Nucleus accumbens (tissue), 56 donors: ENCODE data around the gene DOCK1.
"Not testable (repeated sequence)": the region's sequence is repeated elsewhere in the genome, so short reads cannot be mapped to it uniquely, and the experiment has no call there.

ENCODE experiments used
- DNase-seq, 56 donors: peaks; one replicate each; lab custom pipeline; 2025; lab: John Stamatoyannopoulos, UW

DOCK1 gene

GRCh38 chr10:126904818-126905701 is at the start of gene DOCK1:
DOCK1 (plus strand) TSS chr10:126905428; CDS start chr10:126905518, 90 bp downstream.
- DNase-seq, result peak in 32 of 56 donors; percentile 12 to 72 (median 36)

GRCh38 chr10:126857178-126857806 is 47.9 kb upstream of the DOCK1 start:
- DNase-seq, result no peak

- DNase-seq, result no peak
Measured at GRCh38 chr10:126867567-126868365, 37.5 kb upstream of the DOCK1 start.

GRCh38 chr10:126868371-126868770 is 36.9 kb upstream of the DOCK1 start:
- no peak for DNase-seq

GRCh38 chr10:126872135-126872534 is 33.1 kb upstream of the DOCK1 start:
- DNase-seq, result no peak

- no peak for DNase-seq
Measured at GRCh38 chr10:126872768-126873167, 32.5 kb upstream of the DOCK1 start.

- DNase-seq, result no peak
Measured at GRCh38 chr10:126876456-126876855, 28.8 kb upstream of the DOCK1 start.

GRCh38 chr10:126877390-126877789 is 27.8 kb upstream of the DOCK1 start:
- no peak for DNase-seq

GRCh38 chr10:126878594-126878993 is 26.6 kb upstream of the DOCK1 start:
- DNase-seq, result no peak

GRCh38 chr10:126880926-126881325 is 24.3 kb upstream of the DOCK1 start:
- no peak for DNase-seq

GRCh38 chr10:126882055-126882454 is 23.2 kb upstream of the DOCK1 start:
- DNase-seq, result not testable (repeated sequence)

- DNase-seq, result not testable (repeated sequence)
Measured at GRCh38 chr10:126888436-126888835, 16.8 kb upstream of the DOCK1 start.

GRCh38 chr10:126889421-126889820 is 15.8 kb upstream of the DOCK1 start:
- DNase-seq, result no peak

GRCh38 chr10:126890797-126891196 is 14.4 kb upstream of the DOCK1 start:
- DNase-seq, result not testable (repeated sequence)

GRCh38 chr10:126892226-126893175 is 12.7 kb upstream of the DOCK1 start:
- DNase-seq, result no peak

GRCh38 chr10:126893206-126893605 is 12.0 kb upstream of the DOCK1 start:
- no peak for DNase-seq

GRCh38 chr10:126893841-126894240 is 11.4 kb upstream of the DOCK1 start:
- DNase-seq, result no peak

- no peak for DNase-seq
Measured at GRCh38 chr10:126895214-126895781, 9.9 kb upstream of the DOCK1 start.

- no peak for DNase-seq
Measured at GRCh38 chr10:126898460-126898859, 6.8 kb upstream of the DOCK1 start.
